NCI-H187 (cell line): ENCODE results near the gene ANTXR1.
"Not testable (repeated sequence)": the region's sequence is repeated elsewhere in the genome, so short reads cannot be mapped to it uniquely, and the experiment has no call there.

Source experiments
- DNase-seq, 2 experiments: peaks; one replicate each; lab custom pipeline; 2025; lab: John Stamatoyannopoulos, UW

Gene ANTXR1

GRCh38 chr2:69165091-69165880 lies 152.3 kb downstream of the ANTXR1 start:
- DNase-seq: no peak

- no peak for DNase-seq
Measured at GRCh38 chr2:69166465-69166811, 153.5 kb downstream of the ANTXR1 start.

GRCh38 chr2:69166812-69167468 lies 154.0 kb downstream of the ANTXR1 start:
- peak in 1 of 2 experiments; percentile 25 for DNase-seq

- DNase-seq: no peak
Measured at GRCh38 chr2:69167469-69167822, 154.5 kb downstream of the ANTXR1 start.

- DNase-seq: no peak
Measured at GRCh38 chr2:69168144-69168813, 155.3 kb downstream of the ANTXR1 start.

- DNase-seq: no peak
Measured at GRCh38 chr2:69168950-69169654, 156.1 kb downstream of the ANTXR1 start.

GRCh38 chr2:69169655-69170389 lies 156.8 kb downstream of the ANTXR1 start:
- no peak for DNase-seq

GRCh38 chr2:69170661-69171060 lies 157.7 kb downstream of the ANTXR1 start:
- no peak for DNase-seq

GRCh38 chr2:69171116-69171896 lies 158.3 kb downstream of the ANTXR1 start:
- DNase-seq: no peak

- DNase-seq: no peak
Measured at GRCh38 chr2:69171897-69172525, 159.0 kb downstream of the ANTXR1 start.

- DNase-seq: no peak
Measured at GRCh38 chr2:69173706-69174105, 160.7 kb downstream of the ANTXR1 start.

- not testable (repeated sequence) for DNase-seq
Measured at GRCh38 chr2:69174211-69174610, 161.2 kb downstream of the ANTXR1 start.

- no peak for DNase-seq
Measured at GRCh38 chr2:69175790-69176715, 163.1 kb downstream of the ANTXR1 start.

GRCh38 chr2:69177063-69177771 lies 164.2 kb downstream of the ANTXR1 start:
- DNase-seq: no peak

GRCh38 chr2:69177785-69178636 lies 165.0 kb downstream of the ANTXR1 start:
- no peak for DNase-seq

- no peak for DNase-seq
Measured at GRCh38 chr2:69178756-69179155, 165.8 kb downstream of the ANTXR1 start.

- DNase-seq: no peak
Measured at GRCh38 chr2:69180227-69180626, 167.2 kb downstream of the ANTXR1 start.

GRCh38 chr2:69180974-69181373 lies 168.0 kb downstream of the ANTXR1 start:
- DNase-seq: no peak
